GM19035 (cell line): ENCODE data around the gene PPIB.
"Not testable (repeated sequence)": the region's sequence is repeated elsewhere in the genome, so short reads cannot be mapped to it uniquely, and the experiment has no call there.

Source experiments
- ATAC-seq: cut with Tn5 transposase; IDR thresholded peaks from one replicate; pipeline ENCODE4 v1.9.1; 2021; ENCODE audit not compliant: unreplicated experiment

PPIB gene

DNA sequence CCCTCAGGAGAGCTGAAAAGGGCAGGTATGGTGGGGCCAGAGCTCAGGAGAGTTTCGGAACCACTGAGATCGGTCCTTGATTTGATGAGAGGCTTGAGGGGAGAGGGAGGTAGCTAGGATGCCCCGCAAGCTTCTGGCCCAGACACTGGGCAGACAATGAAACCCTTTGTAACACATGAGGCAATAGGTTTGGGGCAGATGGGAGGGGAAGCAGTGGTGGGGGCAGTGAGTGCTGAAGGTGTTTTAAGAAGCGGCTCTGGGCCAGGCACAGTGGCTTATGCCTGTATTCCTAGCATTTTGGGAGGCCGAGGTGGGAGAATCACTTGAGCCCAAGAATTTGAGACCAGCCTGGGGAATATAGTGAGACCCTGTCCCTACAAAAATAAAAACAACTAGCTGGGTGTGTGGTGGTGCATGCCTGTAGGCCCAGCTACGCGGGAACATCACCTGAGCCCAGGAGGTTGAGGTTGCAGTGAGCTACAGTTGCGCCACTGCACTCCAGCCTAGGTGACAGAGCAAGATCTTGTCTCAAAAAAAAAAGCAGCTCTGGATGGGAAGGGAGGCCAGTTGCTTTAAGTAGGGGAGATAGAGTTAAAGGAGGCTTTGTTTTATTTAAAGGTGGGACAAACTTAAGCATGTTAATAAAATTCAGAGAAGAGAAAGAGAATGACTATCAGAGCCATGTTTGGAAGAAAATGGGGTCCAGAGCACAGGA lies 20.9 kb downstream of the PPIB start:
- ATAC-seq, result no peak

DNA sequence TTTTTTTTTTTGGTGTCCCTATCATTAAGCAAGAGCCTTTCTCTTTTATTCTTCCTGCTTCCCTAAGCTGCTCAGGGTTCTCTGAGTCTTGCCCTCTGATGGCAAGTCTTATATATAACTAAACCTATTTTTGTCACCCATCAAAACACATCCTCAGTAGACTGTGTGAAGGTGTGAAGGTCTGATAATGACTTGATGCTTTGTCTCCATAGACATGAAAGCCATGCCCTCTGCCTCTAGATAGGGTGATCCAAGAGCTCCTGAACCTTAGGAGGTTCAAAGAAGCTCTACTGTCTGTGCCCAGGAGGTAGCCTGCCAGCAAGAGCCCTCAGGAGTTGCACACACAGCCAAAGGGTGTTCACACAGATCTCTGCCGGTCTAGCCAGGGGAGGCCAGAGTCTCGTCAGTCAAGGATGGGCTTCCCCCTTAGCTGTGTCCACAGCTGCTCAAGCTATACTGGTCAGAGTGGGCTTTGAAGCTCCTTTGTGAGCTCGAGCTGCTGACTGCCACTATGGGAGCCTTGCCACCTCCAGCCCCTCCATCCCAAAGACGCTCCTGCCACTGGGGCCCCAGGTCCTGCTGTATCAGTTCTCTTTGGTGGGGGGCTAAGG lies 24.4 kb downstream of the PPIB start:
- no peak for ATAC-seq

DNA sequence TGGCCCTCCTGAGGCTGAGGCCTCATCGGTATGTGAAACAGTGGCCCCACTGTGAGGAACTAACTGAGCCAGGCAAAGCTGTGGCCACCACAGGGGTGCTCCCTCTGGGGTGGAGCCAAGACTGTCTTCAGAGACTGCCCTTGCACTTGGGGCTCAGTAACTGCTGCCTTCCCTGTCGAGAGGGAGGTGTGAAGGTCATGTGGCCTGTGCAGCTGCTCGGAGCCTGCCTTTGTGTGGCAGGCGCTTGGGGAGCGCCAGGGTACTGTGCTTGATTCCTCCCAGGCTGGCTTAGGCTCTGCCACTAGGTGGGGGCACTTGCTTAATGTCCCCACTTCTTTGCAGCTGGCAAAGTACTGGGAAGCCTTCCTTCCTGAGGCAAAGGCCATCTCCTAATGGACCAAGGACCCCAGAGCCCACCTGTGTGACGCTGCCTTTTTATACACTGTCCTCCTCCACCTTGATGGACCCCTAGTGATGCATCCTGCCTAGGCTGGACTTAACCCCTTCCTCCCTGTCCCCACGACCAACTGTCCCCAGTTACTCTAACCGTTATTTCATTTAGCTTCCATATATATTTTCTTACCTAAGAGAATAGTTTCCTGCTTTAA lies 25.5 kb downstream of the PPIB start:
- ATAC-seq, result no peak

DNA sequence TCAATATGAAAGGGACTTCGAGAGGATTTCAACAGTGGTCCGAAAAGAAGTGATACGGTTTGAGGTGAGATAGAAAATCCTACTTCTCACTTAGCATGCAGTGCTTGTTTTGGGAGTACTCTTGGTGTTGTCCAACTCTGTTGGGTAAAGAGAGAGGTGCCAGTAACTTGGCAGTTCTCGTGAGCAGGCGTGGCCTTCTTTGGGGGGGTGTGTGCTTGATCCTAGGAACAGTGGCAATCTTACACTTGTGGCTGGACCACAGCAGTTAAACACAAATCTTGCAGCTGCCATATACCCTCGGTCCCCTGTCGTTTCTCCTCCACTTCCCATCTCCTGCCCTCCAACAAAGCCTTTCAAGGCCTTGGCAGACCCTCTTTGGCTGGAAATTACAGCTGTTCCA lies 26.5 kb downstream of the PPIB start:
- no peak for ATAC-seq

DNA sequence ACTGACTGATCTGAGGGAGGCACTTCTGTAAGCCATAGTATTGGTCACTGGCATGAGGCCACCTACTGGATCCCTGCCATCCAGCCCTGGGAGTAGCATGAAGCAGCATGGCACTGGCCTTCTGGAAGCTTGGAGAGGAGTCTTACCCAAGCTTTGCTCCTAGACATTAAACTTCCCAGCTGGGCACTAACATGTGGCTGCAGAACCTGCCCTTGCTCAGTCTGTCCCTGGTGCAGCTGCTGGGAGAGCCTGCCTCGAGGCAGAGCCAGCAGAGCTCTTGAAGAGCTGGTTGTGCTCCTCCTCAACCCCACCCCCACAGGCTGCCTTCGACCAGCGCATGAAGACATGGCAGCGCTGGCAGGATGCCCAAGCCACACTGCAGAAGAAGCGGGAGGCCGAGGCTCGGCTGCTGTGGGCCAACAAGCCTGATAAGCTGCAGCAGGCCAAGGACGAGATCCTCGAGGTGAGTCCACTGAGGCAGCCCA lies 28.4 kb downstream of the PPIB start:
- no peak for ATAC-seq

DNA sequence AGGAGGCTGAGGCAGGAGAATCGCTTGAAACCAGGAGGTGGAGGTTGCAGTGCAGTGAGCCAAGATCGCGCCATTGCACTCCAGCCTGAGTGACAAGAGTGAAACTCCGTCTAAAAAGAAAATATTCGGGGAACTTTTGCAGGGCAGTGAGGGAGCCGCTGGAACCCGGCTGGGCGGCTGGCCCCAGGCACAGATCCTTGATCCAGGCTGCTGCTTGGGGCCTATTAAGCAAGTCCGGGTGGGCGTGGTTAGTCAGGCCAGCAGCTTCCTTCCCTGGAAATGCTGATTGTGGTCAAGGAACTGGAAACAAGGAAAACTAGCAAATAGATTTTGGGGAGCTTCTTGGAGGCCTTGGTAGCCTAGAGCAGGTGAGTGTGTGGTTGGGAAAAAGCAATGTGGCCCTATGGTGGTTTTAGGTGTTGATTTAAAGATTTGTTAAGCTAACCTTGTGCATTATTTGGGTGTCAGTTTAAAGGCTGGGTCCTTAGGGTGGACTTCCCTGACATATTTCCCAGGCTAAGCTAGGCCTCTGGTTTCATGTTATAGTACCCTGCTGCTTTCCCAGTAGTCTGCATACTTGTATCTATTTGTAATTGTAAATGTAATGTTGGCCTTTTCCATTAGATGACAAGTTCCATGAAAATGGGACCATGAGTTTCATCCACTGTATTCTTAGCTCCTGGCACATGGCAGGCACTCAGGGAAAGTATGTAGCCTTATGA lies 29.0 kb downstream of the PPIB start:
- no peak for ATAC-seq

DNA sequence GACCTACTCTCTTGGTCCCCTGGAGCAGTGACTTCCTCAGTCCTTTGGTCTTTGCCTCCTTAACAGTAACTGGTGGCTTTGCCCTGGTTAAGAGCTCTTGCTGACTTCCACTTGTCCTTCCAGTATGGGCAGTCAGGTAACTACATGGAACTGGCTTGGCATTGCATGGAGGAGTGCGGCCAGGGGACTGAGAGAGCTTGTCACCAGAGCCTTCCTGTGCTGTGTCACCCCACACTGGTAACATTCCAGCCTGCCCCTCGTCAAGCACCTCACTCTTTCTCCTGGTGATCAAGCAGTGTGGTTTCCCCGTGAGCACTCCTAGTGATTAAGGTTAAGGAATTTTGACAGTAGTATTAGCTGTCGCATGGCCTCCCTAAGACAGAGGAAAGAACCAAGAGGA lies 30.6 kb downstream of the PPIB start:
- no peak for ATAC-seq

DNA sequence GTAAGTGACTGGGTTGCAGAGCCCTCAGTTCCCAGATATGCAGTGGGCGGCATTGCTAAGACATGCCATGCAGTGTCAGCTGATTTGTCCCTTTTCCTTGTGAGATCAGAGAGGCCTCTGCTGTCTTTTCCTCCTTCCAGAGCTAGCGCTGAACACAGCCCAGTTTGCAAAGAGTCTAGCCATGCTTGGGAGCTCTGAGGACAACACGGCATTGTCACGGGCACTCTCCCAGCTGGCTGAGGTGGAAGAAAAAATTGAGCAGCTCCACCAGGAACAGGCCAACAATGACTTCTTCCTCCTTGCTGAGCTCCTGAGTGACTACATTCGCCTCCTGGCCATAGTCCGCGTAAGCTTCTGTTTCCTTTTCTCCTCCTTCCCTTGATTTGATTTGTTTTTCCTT lies 31.3 kb downstream of the PPIB start:
- no peak for ATAC-seq

DNA sequence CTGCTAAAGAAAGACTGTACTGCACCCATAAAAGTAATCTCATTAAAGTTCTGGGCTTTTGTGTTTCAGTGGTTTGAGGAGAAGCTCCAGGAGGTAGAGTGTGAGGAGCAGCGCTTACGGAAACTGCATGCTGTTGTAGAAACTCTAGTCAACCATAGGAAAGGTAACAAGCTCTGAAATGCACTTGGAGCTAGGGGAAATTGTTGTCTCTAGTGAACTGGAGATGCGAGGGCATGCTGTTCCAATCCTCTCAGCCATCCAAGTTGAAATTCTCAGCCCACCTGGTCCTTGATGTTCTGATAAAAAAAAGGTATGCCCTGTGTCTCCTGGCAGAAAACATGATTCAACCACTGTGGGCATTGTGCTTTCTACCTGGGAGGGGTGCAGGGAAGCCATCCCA lies 32.7 kb downstream of the PPIB start:
- no peak for ATAC-seq

DNA sequence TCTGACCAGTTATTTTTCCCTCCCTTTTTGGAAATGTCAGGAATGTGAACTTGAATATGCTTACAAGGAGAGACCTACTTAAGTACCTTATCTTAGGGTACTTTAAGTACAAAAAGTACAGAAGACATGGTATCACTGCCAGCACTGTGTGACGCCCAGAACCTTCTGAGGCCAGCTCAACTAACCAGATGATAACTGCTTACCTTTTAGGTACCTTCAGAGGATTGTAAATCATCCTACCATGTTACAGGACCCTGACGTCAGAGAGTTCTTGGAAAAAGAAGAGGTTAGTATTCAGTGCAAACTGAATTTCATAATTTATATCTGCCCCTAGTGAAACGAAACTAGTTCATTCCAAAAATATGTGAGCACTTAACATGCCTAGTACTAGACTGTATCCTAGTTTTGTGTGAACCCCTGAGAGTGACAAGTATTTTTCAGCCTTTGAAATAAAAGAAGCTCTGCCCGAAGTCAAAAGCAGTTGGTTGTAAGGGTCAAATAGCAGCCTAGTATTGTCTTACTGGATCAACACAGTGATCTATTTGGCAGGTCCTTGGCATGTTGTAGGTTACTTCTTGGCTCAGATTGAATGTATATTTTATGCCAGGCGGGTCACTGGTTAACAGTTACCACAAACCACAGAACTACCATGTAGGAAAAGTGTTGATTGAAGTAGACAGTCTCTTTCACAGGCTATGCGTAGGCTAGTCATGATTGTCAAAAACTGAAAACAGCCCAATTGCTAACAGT lies 35.1 kb downstream of the PPIB start:
- no peak for ATAC-seq

DNA sequence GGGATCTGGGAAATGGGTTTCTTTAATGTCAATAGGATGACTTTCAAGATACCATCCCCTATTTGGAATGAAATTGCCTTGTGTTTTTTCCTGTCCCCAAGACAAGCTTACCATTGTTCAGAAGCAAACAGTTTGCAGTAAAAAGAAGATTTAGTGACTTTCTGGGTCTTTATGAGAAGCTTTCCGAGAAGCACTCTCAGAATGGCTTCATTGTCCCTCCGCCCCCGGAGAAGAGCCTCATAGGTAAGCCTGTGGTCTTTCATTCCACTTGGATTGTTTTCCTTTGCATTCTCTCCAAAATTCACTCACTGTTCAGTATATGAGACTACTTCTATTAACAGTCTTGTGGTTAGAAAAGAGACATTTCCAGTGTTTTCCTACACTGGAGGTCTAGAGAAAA lies 36.8 kb downstream of the PPIB start:
- ATAC-seq, result no peak

DNA sequence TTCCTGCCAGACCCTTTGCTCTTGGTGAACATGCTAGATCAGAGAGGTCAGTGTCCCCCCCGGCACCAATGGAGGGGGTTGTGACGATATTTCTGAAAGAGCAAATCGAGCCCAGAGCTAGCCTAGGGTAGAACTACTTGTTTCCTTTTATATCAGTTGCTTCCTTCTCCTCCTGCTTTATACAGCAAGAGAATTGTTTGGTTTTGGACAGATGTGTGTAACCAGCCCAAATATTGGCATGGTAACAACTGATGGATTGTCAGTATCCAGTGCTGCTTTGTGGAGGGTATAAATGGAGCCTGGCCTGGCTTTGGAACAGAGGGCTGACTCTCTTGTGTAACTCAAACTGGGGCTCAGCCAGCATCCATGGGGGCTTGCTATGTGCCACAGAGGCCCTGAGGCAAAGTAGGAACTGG lies 39.9 kb downstream of the PPIB start:
- no peak for ATAC-seq

DNA sequence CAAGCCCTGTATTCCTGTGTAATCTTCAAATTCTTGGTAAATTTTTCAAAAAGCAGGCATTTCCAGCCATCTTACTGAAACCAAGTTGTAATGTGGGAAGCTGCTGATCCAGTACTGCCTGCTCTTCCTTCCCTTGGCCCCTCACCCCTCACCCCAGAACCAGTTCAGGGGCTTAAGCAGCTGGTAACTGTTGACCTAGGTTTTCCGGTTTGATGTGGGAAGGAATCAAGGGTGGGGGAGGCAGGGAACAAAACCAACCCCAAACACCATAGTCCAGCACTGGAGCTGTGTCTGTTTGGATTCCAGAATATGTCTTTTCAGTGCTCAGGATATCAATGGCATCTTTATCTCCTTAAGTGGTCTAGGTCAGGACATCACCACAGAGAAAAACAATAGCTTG lies 40.4 kb downstream of the PPIB start:
- ATAC-seq, result no peak

DNA sequence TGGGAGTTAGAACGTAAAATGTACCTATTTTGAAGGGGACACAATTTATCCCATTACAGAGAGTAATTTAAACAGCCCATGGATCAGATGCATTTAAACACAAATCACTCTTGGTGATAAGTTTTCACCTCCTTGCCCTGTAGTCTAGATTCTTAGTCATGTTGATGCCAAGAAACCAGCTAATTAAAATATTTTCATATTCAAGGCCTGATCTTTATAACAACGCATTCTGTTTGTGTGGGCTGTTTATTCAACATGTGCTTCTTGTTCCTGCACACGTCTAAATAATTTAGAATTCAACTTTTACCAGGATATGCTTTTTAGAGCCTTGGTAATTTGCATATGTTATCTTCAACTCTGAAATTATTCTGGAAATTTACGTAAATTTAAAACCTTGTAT lies 41.2 kb downstream of the PPIB start:
- no peak for ATAC-seq

DNA sequence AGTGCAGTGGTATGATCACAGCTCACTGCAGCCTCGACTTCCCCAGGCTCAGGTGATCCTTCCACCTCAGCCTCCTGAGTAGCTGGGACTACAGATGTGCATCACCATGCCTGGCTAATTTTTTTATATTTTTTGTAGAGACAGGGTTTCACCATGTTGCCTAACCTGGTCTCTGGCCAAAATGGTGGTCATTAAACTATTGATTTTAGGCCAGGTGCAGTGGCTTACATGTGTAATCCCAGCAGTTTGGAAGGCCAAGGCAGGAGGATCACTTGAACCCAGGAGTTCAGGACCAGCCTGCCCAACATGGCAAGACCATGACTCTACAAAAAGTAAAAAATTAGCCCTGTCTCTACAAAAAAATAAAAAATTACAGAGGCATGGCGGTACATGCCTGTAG lies 42.5 kb downstream of the PPIB start:
- not testable (repeated sequence) for ATAC-seq

DNA sequence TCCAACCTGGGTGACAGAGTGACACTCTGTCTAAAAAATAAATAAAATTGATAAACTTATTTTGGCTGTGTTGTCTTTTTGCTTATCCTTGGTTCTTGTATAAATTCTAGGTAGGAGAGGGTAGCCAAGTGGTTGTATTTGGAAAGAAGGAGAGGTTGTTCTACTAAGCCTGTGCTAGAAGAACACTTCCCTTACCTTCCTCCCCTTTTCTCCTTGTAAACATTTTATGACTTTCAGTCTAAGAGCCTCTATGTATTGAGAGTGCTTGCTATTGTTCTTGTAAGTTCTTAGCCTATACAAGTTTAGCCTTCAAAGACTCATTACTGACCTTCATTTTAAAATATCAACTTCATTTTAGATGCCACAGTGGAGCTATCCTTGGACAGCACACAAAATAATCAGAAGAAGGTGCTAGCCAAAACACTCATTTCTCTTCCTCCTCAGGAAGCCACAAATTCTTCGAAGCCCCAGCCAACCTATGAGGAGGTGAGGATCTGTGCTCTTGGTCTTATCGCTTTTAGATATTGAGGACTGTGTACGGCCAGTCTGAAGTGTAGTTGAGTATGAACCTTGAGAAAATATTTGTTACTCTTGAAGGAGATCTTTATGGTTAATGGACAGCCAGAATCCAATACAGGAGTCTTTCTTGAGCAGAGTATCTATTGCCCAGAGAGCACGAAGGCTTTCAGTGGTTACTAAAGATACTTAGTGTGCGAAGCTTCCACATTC lies 44.9 kb downstream of the PPIB start:
- no peak for ATAC-seq

DNA sequence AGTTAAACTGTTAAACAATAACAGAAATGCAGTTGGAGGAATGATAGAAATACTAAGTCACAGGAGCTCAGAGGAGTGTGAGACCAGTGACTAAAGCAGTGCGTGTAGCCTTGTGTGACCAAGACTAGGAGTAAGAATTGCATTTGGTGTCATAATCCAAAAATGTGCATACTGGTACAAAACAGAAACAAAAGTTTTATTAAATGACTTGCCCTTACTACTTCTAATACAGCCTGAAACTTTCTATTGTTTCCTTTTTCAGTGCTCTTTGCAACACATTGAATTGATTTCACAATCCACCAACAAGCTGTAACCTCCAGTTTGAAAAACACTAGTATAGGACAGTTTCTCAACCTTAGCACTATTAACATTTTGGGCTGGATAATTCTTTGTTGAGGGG lies 49.9 kb downstream of the PPIB start:
- no peak for ATAC-seq

DNA sequence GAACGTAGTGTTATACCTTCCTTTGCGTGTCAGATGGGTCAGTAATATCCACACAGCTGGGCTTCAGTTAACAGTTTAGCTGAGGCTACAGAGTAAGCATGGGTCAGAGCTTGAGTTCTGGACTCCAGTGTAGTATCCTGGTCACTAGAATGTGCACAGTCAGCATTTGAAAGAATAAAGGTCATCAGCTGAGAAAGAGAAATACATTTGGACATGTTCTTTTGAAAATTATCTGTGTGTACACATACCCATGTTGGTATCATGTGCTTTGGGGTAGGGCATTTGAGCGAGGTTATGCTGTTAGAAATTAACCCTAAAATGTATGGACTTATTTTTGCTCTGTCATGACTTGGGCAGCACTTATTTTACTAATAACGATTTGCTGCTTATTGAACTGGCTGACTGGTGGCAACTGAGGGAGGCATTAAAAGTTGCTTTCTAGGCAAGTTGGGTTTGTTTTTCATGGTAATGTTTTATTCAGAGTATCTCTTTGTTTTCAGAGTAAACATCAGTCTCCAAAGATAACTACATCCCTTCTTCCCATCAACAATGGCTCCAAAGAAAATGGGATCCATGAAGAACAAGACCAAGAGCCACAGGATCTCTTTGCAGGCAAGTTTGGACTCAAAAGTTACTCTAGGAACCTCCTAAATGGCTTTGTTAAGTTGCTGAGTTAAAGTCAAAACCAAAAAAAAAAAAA lies 50.6 kb downstream of the PPIB start:
- no peak for ATAC-seq

DNA sequence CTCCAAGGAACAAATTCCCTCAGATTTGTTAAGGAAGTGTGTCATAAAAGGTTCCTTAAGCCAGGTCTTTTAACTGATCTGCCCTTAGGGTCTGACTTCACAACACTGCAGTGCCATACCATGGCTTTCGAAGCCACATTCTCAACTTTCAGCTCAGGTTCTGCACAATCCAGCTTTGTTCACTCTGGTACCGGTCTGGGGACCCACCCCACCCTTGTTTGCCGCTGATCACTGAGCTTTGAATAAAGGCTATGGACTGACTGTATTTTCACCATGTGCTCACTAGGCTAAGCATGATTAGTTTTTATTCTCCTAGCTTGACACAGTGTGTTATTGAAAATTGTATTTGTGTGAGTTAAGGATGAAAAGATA lies 51.2 kb downstream of the PPIB start:
- no peak for ATAC-seq
